A673 (cell line): Measurements from ENCODE around the gene CCND2.

Source experiments
- EZH2 ChIP-seq: fragments of 200-600 bp; sonication (generic); IDR thresholded peaks from 2 replicates; pipeline ENCODE4 v1.6.1; 2017; ENCODE audit warnings: borderline replicate concordance, low read depth, mild to moderate bottlenecking, mixed read lengths, antibody characterized with exemption, low read length; ENCODE audit not compliant: poor library complexity, severe bottlenecking
- TF ChIP-seq, protein P1 (sequence below): fragments of 300-800, 200-600 bp; sonication (generic); conservative IDR thresholded peaks from 2 replicates; pipeline ENCODE4 v1.5.1; 2017; ENCODE audit warnings: low read depth, mild to moderate bottlenecking, antibody characterized with exemption, low read length, moderate library complexity, mixed read lengths

DNA sequence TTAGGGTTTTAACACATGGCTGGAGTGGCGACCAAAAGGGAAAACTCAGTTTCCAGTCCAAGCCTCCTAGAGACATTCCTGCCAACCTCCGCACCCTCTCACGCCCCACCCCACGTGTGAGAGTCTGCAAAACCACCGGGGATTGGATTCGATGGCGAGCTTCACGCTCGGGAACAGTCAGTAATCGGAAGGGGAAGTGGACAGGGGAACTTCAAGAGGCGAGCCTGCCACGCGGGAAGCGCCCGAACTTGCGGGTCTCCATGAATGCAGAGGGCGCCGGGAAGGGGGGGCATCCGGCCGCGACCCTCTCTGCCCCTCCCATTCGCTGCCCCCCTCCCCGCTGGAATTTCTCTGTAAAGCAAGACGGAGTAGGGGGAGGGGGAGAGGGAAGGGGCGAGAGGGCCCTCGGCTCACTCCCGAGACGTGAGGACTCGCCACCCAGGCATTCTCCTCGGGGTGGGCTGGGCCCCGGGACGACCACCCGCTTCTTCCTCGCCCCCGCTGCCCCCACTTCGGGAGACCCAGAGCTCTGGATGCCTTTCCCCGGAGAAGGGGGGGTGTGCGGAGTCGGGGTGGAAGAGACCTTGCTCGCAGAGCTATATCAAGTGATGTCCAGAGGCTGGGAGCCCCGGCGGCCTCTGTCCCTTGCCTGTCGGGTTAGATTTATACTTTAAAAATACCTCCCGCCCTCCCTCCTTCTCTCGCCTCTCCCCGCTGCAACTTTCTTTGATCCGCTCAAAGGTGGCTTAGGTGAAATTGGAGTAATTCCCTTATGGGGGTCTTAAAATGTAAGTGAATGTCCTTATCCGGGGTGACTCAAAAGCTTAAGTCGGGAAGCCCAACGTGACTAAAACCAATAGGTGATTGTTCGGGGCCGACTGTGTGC, 2.5 kb upstream of the CCND2 start:
- peak; percentile 100 for TF ChIP-seq EZH2
- TF ChIP-seq, protein P1, sequence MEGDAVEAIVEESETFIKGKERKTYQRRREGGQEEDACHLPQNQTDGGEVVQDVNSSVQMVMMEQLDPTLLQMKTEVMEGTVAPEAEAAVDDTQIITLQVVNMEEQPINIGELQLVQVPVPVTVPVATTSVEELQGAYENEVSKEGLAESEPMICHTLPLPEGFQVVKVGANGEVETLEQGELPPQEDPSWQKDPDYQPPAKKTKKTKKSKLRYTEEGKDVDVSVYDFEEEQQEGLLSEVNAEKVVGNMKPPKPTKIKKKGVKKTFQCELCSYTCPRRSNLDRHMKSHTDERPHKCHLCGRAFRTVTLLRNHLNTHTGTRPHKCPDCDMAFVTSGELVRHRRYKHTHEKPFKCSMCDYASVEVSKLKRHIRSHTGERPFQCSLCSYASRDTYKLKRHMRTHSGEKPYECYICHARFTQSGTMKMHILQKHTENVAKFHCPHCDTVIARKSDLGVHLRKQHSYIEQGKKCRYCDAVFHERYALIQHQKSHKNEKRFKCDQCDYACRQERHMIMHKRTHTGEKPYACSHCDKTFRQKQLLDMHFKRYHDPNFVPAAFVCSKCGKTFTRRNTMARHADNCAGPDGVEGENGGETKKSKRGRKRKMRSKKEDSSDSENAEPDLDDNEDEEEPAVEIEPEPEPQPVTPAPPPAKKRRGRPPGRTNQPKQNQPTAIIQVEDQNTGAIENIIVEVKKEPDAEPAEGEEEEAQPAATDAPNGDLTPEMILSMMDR = no peak
